ENCODE data around the gene MIF4GD. TPM values are rescaled to one million over a fixed set of nuclear protein-coding genes. Genes with fewer than 3 reads are reported as not detected.

Gene MIF4GD
- total and polyA plus RNA-seq, 10 of the 15 experiments (the other 5 are each of a cell fraction or from before 2014, with no cell fraction given): 22.8 to 96.2 (median 60.1) TPM

DNA sequence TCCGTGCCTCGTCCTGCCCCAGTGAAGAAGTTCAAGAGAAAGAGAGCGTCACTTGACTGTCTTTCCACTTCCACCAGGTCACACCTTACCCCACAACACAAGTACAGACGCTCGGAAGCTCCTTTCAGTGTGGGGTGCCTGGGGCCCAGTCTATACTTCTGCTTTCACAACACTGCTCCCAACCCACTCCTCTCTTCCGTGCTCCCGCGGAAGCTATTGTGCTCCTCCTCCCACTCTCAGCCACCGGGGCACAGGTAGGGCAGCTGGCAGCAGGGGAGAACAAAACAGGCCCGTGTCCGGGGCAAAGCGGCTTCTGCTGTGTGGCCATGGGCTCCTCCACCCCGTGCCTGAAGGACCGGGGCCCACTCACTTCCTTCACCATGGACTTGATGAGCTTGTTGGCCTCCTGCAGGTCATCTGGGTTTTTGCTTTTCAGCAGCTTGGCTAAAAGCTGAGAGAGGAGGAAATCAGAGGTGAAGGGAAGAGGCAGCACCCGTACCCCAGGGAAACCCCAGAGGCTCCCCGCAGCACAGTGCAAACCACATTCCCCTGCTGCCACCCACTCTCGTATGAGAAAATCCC is 28.5 kb downstream of the MIF4GD start (continued):
- no peak for TF ChIP-seq SPI1 (IDR thresholded peaks at IDR 0.05; ENCODE audit: borderline replicate concordance, insufficient read depth, low read depth, low read length)
- TF ChIP-seq MTA2 (IDR thresholded peaks at IDR 0.05; ENCODE audit: low read depth): no peak
- no peak for TF ChIP-seq GATAD2B (conservative IDR thresholded peaks at IDR 0.05; ENCODE audit: low read depth)
- TF ChIP-seq, protein P1, sequence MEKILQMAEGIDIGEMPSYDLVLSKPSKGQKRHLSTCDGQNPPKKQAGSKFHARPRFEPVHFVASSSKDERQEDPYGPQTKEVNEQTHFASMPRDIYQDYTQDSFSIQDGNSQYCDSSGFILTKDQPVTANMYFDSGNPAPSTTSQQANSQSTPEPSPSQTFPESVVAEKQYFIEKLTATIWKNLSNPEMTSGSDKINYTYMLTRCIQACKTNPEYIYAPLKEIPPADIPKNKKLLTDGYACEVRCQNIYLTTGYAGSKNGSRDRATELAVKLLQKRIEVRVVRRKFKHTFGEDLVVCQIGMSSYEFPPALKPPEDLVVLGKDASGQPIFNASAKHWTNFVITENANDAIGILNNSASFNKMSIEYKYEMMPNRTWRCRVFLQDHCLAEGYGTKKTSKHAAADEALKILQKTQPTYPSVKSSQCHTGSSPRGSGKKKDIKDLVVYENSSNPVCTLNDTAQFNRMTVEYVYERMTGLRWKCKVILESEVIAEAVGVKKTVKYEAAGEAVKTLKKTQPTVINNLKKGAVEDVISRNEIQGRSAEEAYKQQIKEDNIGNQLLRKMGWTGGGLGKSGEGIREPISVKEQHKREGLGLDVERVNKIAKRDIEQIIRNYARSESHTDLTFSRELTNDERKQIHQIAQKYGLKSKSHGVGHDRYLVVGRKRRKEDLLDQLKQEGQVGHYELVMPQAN (conservative IDR thresholded peaks at IDR 0.05): no peak
- TF ChIP-seq ATF7 (IDR thresholded peaks at IDR 0.05; ENCODE audit: low read depth): no peak
- TF ChIP-seq TAF1 (IDR thresholded peaks at IDR 0.05; ENCODE audit: borderline replicate concordance, low read depth, low read length): no peak
- TF ChIP-seq SIN3A (IDR thresholded peaks at IDR 0.05; ENCODE audit: low read depth, low read length): no peak
- TF ChIP-seq, protein P2, sequence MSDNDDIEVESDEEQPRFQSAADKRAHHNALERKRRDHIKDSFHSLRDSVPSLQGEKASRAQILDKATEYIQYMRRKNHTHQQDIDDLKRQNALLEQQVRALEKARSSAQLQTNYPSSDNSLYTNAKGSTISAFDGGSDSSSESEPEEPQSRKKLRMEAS (IDR thresholded peaks at IDR 0.05; ENCODE audit: low read depth, low read length): no peak
- TF ChIP-seq RFX5 (IDR thresholded peaks at IDR 0.05; ENCODE audit: low read depth, low read length): no peak
- TF ChIP-seq SREBF1 (IDR thresholded peaks at IDR 0.05; ENCODE audit: low read length): no peak
- TF ChIP-seq, protein P3, sequence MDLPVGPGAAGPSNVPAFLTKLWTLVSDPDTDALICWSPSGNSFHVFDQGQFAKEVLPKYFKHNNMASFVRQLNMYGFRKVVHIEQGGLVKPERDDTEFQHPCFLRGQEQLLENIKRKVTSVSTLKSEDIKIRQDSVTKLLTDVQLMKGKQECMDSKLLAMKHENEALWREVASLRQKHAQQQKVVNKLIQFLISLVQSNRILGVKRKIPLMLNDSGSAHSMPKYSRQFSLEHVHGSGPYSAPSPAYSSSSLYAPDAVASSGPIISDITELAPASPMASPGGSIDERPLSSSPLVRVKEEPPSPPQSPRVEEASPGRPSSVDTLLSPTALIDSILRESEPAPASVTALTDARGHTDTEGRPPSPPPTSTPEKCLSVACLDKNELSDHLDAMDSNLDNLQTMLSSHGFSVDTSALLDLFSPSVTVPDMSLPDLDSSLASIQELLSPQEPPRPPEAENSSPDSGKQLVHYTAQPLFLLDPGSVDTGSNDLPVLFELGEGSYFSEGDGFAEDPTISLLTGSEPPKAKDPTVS (IDR thresholded peaks at IDR 0.05; ENCODE audit: low read depth, low read length): no peak
- peak in 1 of 2 experiments; percentile 67; a peak in 2 of 4 replicates for TF ChIP-seq BHLHE40 (IDR thresholded peaks at IDR 0.05; ENCODE audit: borderline replicate concordance in 1 of 2, low read depth in 2 of 2, low read length in 1 of 2)
- no peak for TF ChIP-seq ZBED1 (IDR thresholded peaks at IDR 0.05; ENCODE audit: borderline replicate concordance)
- no peak for TF ChIP-seq TCF12 (IDR thresholded peaks at IDR 0.05; ENCODE audit: low read depth, low read length)
- TF ChIP-seq RCOR1 (conservative IDR thresholded peaks at IDR 0.05; ENCODE audit: low read depth, low read length): no peak
- TF ChIP-seq, protein P4, sequence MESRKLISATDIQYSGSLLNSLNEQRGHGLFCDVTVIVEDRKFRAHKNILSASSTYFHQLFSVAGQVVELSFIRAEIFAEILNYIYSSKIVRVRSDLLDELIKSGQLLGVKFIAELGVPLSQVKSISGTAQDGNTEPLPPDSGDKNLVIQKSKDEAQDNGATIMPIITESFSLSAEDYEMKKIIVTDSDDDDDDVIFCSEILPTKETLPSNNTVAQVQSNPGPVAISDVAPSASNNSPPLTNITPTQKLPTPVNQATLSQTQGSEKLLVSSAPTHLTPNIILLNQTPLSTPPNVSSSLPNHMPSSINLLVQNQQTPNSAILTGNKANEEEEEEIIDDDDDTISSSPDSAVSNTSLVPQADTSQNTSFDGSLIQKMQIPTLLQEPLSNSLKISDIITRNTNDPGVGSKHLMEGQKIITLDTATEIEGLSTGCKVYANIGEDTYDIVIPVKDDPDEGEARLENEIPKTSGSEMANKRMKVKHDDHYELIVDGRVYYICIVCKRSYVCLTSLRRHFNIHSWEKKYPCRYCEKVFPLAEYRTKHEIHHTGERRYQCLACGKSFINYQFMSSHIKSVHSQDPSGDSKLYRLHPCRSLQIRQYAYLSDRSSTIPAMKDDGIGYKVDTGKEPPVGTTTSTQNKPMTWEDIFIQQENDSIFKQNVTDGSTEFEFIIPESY (IDR thresholded peaks at IDR 0.05): no peak
- no peak for TF ChIP-seq SMAD1 (IDR thresholded peaks at IDR 0.05; ENCODE audit: low read depth, partially characterized antibody)
- TF ChIP-seq ETV6 (conservative IDR thresholded peaks at IDR 0.05 in 1 of 2, IDR thresholded peaks at IDR 0.05 in 1 of 2; ENCODE audit: borderline replicate concordance in 1 of 2, low read depth in 1 of 2): 0 out of 4 replicates have a peak, but pooled peaks of 1 of the 2 experiments have one; percentile 25
- no peak for TF ChIP-seq ASH2L (IDR thresholded peaks at IDR 0.05; ENCODE audit: borderline replicate concordance, low read depth)
- no peak for TF ChIP-seq SRF (IDR thresholded peaks at IDR 0.05; ENCODE audit: low read depth in 2 of 2, low read length in 2 of 2)
- no peak for TF ChIP-seq FOXM1 (IDR thresholded peaks at IDR 0.05; ENCODE audit: low read depth, low read length)
- TF ChIP-seq NRF1 (conservative IDR thresholded peaks at IDR 0.05; ENCODE audit: low read depth, low read length): no peak
- TF ChIP-seq RUNX3 (IDR thresholded peaks at IDR 0.05; ENCODE audit: low read length): peak; percentile 82
- TF ChIP-seq, protein P5, sequence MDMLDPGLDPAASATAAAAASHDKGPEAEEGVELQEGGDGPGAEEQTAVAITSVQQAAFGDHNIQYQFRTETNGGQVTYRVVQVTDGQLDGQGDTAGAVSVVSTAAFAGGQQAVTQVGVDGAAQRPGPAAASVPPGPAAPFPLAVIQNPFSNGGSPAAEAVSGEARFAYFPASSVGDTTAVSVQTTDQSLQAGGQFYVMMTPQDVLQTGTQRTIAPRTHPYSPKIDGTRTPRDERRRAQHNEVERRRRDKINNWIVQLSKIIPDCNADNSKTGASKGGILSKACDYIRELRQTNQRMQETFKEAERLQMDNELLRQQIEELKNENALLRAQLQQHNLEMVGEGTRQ (IDR thresholded peaks at IDR 0.05; ENCODE audit: borderline replicate concordance, low read depth, low read length): no peak
- TF ChIP-seq MTA3 (IDR thresholded peaks at IDR 0.05; ENCODE audit: borderline replicate concordance, low read length): 0 out of 2 replicates have a peak, but pooled peaks have one; percentile 21
